Activated T-cell treated with anti-CD3 and anti-CD28 coated beads, Interleukin-2, amount 50 U/mL, for 1 hour (primary cell): ENCODE results near the gene KRT31.
"Not testable (repeated sequence)": the region's sequence is repeated elsewhere in the genome, so short reads cannot be mapped to it uniquely, and the experiment has no call there.

Experiments
- DNase-seq: peaks from one replicate; pipeline ENCODE4 v3.0.0-alpha.2; 2020

KRT31 gene

DNA sequence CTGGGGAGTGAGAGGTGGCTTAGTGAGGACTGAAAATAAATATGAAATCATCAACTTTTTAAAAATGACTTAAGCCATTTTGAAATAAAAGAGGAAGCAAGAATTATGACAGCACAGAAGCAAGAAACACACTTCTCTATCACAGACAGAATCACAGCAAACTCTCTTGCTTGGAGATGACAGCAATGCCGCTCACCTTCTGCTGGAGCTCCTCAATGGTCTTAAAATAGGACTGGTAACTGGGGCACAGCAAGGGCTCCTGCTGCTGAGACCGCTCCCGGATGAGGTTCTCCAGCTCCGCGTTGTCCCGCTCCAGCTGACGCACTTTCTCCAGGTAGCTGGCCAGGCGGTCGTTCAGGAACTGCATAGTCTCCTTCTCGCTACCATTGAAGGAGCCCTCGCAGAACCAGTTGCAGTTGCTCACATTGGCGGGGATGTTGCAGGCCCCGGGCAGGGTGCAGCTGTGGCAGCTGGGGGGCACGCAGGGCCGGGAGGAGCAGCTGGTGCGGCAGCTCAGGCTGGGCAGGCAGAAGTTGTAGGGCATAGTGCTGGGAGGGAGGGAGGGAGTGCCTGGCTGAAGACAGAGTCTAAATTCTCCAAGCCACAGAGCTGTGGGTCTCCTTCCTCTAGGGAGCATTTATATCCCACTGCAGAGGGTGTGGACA lies at the start of gene KRT31:
Gene KRT31 (minus strand): TSS at position 613 of the 665 bp plus-strand sequence. CDS start 69 bp downstream, at position 544.
- DNase-seq = no peak

GRCh38 chr17:41446806-41447205 lies 49.4 kb upstream of the KRT31 start:
- no peak for DNase-seq

GRCh38 chr17:41444640-41445039 lies 47.2 kb upstream of the KRT31 start:
- no peak for DNase-seq

DNA sequence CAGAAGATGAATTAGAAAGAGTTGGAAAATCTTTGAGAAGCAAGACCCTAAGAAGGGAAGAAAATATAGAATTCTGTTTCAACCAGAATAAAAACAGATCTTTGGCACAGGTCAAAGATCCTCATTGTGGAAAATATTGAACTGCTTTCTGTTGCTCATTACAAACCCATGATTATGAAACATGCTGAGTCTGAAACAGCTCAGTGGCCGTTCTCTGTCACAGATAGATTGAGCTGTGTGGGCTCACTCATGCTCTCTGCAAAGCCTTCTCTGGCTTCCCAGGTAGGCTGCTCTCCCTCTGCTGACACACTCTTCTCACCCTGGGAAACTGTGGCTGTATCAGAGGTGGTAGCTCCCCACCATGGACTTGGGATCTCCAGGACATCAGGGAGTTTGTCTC lies 46.8 kb upstream of the KRT31 start:
- no peak for DNase-seq

DNA sequence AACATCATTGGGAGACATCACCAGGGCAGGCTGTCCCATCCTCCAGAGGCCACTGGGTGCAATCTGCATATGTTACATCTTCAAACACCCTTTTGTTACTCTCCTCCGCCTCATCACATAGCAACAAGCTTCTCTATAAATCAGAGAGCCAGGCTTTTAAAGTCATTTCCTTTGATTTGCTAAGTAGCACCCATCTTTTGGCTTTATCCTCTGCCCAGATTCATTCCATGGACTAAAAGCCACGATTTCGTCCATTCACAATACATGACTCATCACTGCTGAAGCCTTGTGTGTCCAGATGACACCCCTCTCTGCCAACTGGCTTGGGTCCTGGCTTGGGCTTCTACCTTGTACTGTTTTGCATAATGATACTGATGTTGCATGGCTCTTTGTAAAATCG lies 45.3 kb upstream of the KRT31 start:
- DNase-seq = no peak

DNA sequence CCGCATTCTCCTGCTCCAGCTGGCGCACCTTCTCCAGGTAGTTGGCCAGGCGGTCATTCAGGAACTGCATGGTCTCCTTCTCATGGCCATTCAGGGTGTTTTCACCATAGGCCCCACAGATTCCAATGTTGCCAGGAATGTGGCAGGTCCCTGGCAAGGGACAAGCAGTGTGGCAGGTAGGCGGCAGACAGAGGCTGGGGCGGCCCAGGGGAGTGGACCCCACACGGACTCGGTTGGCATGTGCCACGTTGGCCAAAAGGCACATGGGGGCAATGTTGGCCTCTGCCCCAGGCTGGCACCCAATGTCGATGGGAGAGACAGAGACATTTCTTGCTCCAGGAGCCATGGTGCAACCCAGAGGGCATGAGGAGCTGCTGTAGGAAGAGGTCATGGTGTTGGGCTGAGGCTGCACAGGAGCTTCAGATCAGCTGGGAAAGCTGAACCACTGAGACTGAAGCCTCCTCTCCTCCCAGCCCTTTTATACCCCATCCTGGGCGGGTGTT lies 43.2 kb upstream of the KRT31 start, which contains the start of gene KRT38:
Gene KRT38 (minus strand): TSS at position 453 of the 503 bp plus-strand sequence. CDS start 62 bp downstream, at position 391.
- DNase-seq = no peak

GRCh38 chr17:41439375-41439774 lies 42.0 kb upstream of the KRT31 start:
- DNase-seq = no peak

DNA sequence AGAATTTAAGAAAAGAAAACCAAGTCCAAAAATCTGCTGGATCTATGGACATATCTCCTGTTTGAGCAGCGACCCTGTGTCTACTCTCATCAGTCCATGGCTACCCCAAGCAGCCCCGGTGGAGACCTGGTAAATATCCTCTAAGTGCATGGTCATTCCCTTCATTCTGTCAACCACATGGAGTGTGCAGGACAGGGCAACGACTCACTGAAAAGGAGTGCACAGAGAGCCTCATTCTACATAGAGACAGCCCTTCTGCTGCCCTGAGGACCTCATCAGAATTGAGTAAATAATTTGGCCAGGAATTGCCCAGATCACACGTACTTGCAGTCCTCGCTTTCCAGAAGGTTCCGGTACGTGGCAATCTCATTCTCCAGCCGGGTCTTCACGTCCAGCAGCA lies 40.4 kb upstream of the KRT31 start:
- no peak for DNase-seq

DNA sequence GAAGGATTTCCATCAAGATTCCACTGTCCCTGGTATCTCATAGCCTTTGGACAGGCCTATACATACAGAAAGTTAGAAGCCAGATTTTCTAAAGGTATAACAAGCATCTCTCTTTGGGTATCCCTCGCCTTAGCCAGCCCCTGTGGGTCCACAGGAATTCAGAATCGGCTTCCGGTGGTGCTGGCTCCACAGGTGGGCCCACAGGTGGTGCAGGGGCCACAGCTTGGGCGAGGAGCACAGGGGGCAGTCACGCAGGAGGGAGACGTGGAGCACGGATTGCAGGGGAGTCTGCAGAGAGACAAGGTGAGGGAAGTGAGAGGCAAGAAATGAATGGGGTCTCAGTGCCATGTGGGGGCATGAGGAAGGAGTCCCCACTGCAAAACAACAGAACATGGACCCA lies 39.8 kb upstream of the KRT31 start:
- no peak for DNase-seq

DNA sequence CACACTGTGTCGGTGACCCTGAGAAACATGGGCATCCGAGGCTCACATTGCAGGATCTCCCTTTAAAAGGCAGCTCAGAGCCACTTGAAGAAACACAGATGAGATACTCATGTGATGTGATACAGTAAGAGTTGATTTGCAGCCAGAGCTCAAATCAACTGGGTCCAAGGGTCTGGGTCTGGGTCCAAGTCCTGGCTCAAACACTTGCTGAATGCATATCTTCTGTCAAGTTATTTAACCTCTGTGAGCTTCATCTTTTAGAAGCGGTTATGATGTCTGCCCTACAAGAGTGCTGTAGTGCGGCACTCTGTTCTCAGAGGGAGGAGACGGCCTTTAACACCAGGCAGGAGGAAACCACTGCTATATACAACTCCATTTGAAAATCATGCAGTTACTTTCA lies 37.0 kb upstream of the KRT31 start:
- DNase-seq = no peak

- DNase-seq = no peak
These were observed 36.6 kb upstream of the KRT31 start for GRCh38 chr17:41434005-41434404.

- no peak for DNase-seq
These were observed 36.2 kb upstream of the KRT31 start for GRCh38 chr17:41433586-41433985.

- not testable (repeated sequence) for DNase-seq
These were observed 33.0 kb upstream of the KRT31 start for GRCh38 chr17:41430376-41430775.

- no peak for DNase-seq
These were observed 32.3 kb upstream of the KRT31 start for GRCh38 chr17:41429667-41430066.

- DNase-seq = no peak
These were observed 31.3 kb upstream of the KRT31 start for GRCh38 chr17:41428591-41429291.

GRCh38 chr17:41424111-41424635 lies 26.8 kb upstream of the KRT31 start, which contains the start of gene KRT37:
Gene KRT37 (minus strand): TSS chr17:41424585. CDS start chr17:41424523, 62 bp downstream.
- no peak for DNase-seq

DNA sequence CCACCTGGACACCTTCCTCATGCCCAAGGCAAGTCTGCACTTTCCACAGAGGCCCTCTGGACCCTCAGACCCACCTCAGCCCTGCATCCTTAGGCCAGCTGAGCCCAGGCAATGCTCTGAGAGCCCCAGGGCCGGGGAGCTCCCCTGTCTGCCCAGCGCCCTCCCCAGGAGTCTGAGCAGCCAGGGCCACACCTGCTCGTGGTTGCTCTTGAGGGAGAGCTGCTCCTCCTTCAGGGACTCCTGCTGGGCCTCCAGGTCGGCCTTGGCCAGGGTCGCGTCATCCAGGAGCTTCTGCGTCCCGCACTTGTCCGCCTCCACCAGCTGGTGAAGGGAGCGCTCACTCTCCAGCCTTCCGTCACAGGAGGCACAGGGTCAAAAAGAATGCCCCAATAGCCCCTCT lies 25.2 kb upstream of the KRT31 start:
- DNase-seq = not testable (repeated sequence)

- DNase-seq = no peak
These were observed 24.2 kb upstream of the KRT31 start for GRCh38 chr17:41421617-41422016.

- DNase-seq = no peak
These were observed 23.7 kb upstream of the KRT31 start for GRCh38 chr17:41421116-41421515.

- DNase-seq = no peak
These were observed 22.7 kb upstream of the KRT31 start for GRCh38 chr17:41420134-41420533.

GRCh38 chr17:41419716-41420115 lies 22.3 kb upstream of the KRT31 start:
- DNase-seq = no peak

- DNase-seq = no peak
These were observed 20.9 kb upstream of the KRT31 start for GRCh38 chr17:41418116-41418860.

DNA sequence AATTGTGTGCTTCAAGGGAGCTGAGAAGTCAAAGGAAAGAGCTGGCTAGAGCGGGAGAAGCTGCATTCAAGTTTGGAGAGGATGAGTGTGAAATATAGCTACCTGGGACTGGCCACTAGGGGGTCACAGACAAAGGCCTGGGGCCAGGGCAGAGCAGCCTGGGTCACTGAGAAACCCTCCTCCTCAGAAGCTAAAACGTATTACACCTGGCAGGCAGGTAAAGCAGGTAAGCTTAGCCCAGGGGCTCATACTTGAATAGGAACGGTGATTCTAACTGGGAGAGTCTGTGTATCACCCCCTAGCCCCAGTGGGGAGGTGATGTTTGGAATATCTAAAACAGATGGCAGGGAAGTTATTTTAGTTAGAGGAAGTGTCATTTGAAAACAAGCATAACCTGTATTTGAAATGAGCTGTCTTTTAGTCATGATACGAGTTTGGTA lies 20.2 kb upstream of the KRT31 start:
- DNase-seq = no peak
